Peyer's patch (tissue), 4 donors: ENCODE measurements around the gene KRT16. TPM values are rescaled to one million over a fixed set of nuclear protein-coding genes. Genes with fewer than 3 reads are reported as not detected.
A peak's percentile ranks its signal among the peaks of the same experiment; 100 is the strongest.
"Not testable (repeated sequence)": the region's sequence is repeated elsewhere in the genome, so short reads cannot be mapped to it uniquely, and the experiment has no call there.

Experiments used
- DNase-seq, 3 donors: peaks; one replicate each; pipeline ENCODE4 v3.0.0-alpha.2; 2017 to 2019
- H3K27ac ChIP-seq, 4 donors: fragments of 200-600 bp; sonication (generic); one replicate each; pipeline ENCODE4 v1.5.1; 2016 to 2019
- H3K27me3 ChIP-seq, 2 donors: fragments of 200-600 bp; sonication (generic); one replicate each; pipeline ENCODE4 v1.5.1; 2019
- H3K36me3 ChIP-seq, 3 donors: fragments of 200-600 bp; sonication (generic); one replicate each; pipeline ENCODE4 v1.5.1; 2016 to 2019
- H3K4me1 ChIP-seq, 4 donors: fragments of 200-600 bp; sonication (generic); one replicate each; pipeline ENCODE4 v1.5.1; 2016 to 2019
- H3K4me3 ChIP-seq, 4 donors: fragments of 200-600 bp; sonication (generic); 1 replicate in 3 of 4; 2 replicates in 1 of 4; pipeline ENCODE4 v1.5.1; 2016 to 2019; ENCODE audit warnings: mild to moderate bottlenecking in 1 of 4
- H3K9me3 ChIP-seq, 4 donors: fragments of 200-600 bp; sonication (generic); one replicate each; pipeline ENCODE4 v1.5.1; 2016 to 2019; ENCODE audit warnings: mild to moderate bottlenecking in 1 of 4
- CTCF ChIP-seq, 6 experiments: fragments of 450-650 bp in 4 of 6; fragments of 200-600 bp in 2 of 6; sonication (generic) in 1 of 6; IDR thresholded peaks; one replicate each; pipeline ENCODE4 v1.5.1; 2017 to 2019; ENCODE audit warnings: antibody characterized with exemption in 6 of 6, mild to moderate bottlenecking in 3 of 6, moderate library complexity in 1 of 6
- POLR2A ChIP-seq, 2 donors: fragments of 450-650 bp; IDR thresholded peaks; one replicate each; pipeline ENCODE4 v1.5.1; 2017; ENCODE audit warnings: antibody characterized with exemption in 2 of 2, mild to moderate bottlenecking in 2 of 2, moderate library complexity in 2 of 2
- total RNA-seq, 4 donors: library from RNA; depleted of rRNA; stranded (reverse); fragments of >200 nt; gene quantifications; one replicate each; pipeline ENCODE4 v1.1.0, GENCODE V29; 2016

Gene KRT16
- total RNA-seq, 4 donors from 2014 or later = not detected

GRCh38 chr17:41648411-41649195 lies 36.0 kb upstream of the KRT16 start:
- peak; percentile 83 to 95 (median 94) for DNase-seq
- H3K4me3 ChIP-seq = peak overlapping the region; percentile 9 to 53 (median 47)
- H3K27ac ChIP-seq = peak overlapping the region; percentile 67 to 99 (median 79)
- peak; percentile 82 to 98 (median 94) for TF ChIP-seq CTCF (IDR thresholded peaks at IDR 0.05)
- TF ChIP-seq POLR2A (IDR thresholded peaks at IDR 0.05) = peak; percentile 64 to 80
- no peaks in the 10 kb centered on the region for H3K36me3 ChIP-seq
- no peaks in the 10 kb centered on the region for H3K9me3 ChIP-seq
- peaks cover 0 to 49% (median 14%) of the 10 kb centered on the region in 4 donors for H3K4me1 ChIP-seq
- no peaks in the 10 kb centered on the region for H3K27me3 ChIP-seq

- Histone ChIP-seq H3K4me1 (peaks cover 0 to 43% (median 14%) of the 10 kb centered on the region in 4 donors), H3K4me3 (peak overlapping the region; percentile 9 to 53 (median 47)), H3K36me3 (no peaks in the 10 kb centered on the region), H3K27ac (peak overlapping the region; percentile 67 to 99 (median 79)), H3K27me3 (no peaks in the 10 kb centered on the region), H3K9me3 (no peaks in the 10 kb centered on the region)
- TF ChIP-seq CTCF (IDR thresholded peaks at IDR 0.05) (peak; percentile 84 to 98 (median 96)), POLR2A (IDR thresholded peaks at IDR 0.05) (no peak)
- DNase-seq = peak; percentile 90 to 97 (median 97)
Measured at GRCh38 chr17:41647940-41648410, 35.4 kb upstream of the KRT16 start.

- TF ChIP-seq POLR2A (IDR thresholded peaks at IDR 0.05) (peak in 1 of 2 donors; percentile 12), CTCF (IDR thresholded peaks at IDR 0.05) (no peak)
- peaks cover 0 to 35% (median 14%) of the 10 kb centered on the region in 4 donors for H3K4me1 ChIP-seq
- no peaks in the 10 kb centered on the region for H3K27me3 ChIP-seq
- peak overlapping the region in 3 of 4 donors; percentile 71 to 99 (median 87) for H3K27ac ChIP-seq
- peak overlapping the region in 2 of 4 donors; percentile 42 to 53 for H3K4me3 ChIP-seq
- no peak for DNase-seq
- H3K9me3 ChIP-seq = no peaks in the 10 kb centered on the region
- no peaks in the 10 kb centered on the region for H3K36me3 ChIP-seq
Measured at GRCh38 chr17:41647038-41647813, 34.7 kb upstream of the KRT16 start.

DNA sequence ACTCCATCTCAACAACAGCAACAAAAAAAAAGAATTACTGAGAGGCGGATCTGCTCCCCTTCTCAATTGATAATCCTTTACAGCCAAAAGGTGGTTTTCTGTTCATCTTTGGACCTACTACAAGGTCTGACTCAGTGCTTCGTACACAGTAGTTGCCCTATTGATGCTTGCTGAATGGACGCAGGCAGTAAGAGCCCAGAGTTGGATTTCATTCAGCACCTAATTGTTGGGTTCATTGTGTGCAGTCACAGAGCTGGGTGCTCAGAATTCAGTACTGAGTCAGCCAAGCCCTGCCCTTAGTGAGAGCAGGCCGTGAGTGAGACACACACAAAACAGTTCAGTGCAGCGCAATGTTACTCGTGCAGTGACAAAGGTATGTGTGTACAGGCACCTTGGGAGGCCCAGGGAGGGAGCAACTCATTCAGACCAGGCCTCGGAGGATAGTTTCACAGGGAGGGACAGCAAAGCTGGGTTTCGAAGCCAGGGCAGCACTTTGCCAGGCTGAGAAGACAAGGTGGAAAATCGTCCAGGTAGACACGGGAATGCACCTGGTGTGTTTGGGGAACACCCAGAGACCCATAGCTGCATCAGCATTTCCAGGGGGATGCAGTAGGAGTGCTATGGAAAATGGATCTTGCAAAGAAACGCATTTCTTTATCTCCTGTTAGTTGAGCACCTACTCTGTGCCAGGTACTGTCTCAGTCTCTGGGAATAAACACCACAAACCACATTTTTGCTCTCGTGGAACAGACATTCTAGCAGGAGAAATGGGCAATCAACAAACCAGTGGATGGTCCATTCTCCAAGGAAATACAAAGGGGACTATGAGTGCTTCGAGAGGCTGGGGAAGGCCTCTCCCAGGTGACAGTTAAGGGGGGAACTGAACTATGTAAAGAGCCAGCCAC lies 29.9 kb upstream of the KRT16 start:
- H3K27ac ChIP-seq = no peak overlapping the region
- H3K4me1 ChIP-seq = peaks cover 0 to 4% (median 1%) of the 10 kb centered on the region in 4 donors
- H3K36me3 ChIP-seq = no peaks in the 10 kb centered on the region
- no peak overlapping the region for H3K4me3 ChIP-seq
- DNase-seq = no peak
- H3K9me3 ChIP-seq = no peaks in the 10 kb centered on the region
- TF ChIP-seq CTCF (IDR thresholded peaks at IDR 0.05) = no peak
- TF ChIP-seq POLR2A (IDR thresholded peaks at IDR 0.05) = no peak
- H3K27me3 ChIP-seq = no peaks in the 10 kb centered on the region

DNA sequence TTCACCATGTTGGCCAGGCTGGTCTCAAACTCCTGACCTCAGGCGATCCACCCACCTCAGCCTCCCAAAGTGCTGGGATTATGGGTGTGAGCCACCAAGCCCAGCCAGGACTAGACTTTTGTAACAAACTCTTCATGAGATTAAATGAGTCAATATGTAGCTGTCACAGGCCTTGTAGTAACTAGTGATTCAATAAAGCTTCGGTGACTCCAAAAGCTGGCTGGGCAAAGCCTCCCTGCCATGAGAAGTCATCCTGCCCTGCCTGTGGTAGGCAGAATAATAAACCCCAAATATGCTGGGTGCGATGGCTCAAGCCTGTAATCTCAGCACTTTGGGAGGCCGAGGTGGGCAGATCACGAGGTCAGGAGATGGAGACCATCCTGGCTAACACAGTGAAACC lies 28.0 kb upstream of the KRT16 start:
- H3K36me3 ChIP-seq, H3K27ac ChIP-seq, H3K9me3 ChIP-seq, H3K4me1 ChIP-seq, DNase-seq, H3K4me3 ChIP-seq, H3K27me3 ChIP-seq: not testable (repeated sequence)
